Suppressor macrophage treated with lipopolysaccharide for 1 hour (primary cell): ENCODE results near the gene CADPS.

Experiments used
- DNase-seq, 3 donors: peaks; one replicate each; pipeline ENCODE4 v3.0.0-alpha.2; 2020 to 2022

The CADPS gene

GRCh38 chr3:62732183-62732904 lies 142.9 kb downstream of the CADPS start:
- DNase-seq: no peak

DNA sequence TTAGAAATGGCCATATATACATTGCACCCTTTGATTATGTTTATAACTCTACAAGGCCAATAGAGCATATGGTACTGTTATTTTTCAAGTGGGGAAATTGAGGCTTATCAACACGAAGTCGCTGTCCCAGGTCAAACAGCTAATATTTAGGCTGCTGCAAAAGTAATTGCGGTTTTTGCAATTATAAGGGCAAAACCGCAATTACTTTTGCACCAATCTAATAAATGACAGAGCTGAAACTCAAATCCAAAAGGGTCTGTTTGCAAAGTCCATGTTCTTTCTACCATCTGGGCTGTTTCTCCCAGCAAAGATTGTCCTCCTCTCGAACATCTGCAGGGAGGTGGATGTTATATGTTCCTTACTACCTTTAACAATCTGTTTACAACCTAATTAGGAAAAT lies 147.2 kb downstream of the CADPS start:
- no peak for DNase-seq

DNA sequence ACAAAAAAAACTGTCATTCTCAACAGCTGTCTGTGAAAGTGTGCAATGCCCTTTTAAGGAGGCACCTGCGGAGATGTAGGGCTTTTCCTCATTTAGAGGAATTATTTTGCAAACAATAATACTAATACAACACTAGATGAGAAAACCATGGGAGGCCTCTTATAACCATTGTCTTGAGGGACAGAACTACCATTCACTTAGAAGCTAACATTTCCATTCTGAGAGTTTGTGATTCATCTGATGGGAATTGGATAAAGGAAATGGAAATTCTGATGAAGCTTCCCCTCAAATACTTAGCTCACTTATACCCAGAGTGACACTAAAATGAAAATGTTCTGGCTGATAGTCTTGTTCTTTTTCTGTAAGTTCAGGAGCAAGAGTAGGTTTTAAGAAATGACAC lies 147.7 kb downstream of the CADPS start:
- no peak for DNase-seq

DNA sequence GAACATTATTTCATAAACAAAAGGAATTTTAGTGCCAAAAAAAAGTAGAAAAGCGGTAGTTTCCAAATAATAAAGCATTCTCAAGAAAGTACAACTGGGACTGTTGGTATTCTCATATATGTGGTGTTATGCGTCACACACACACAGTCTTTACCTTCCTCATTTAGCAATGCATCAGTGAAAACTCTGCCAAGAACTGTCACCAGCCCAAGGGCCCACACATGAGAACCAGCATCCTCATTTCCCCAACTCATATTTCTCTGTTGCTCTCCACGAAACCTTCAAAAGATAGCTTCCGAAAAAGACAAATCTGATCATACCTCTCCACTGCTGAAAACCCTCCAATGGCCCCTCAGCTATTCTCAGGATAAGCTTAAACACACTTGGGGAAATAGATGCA lies 150.7 kb downstream of the CADPS start:
- no peak for DNase-seq

GRCh38 chr3:62723914-62724217 lies 151.3 kb downstream of the CADPS start:
- no peak for DNase-seq

DNA sequence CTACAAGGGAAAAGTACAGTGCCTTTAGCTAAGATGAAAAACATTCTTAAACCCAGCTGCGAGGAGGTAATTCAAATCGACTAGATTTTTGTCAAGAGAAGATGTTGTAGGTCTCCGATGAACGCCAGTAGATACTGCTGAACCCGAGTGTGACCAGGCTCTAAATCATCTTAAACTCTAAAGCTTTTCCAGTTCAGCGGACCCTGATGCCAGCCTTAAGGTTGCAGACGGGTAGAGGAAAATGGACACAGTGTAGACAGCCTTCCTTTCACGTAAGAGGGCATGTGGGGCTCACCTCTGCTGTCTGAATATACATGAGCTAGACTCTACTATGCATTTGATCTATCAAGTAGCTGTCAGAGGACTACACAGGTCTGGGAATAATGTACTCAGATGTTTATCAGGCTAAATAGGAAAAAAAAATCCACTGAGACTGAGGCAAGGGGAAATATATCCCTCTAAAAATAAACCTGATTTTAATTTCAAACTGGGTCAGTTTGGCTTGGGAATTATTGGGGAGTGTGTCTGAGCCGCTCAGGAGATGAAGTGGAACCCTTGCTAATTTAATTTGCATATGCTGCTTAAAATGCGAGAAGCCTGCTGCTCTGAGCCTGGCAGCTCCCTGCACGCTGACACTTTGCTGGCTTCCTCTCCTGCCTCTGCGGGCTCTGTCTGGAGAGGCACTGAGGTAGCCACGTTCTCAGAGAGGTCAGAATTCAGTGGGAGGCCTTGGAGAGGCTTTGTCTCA lies 151.9 kb downstream of the CADPS start:
- no peak for DNase-seq

DNA sequence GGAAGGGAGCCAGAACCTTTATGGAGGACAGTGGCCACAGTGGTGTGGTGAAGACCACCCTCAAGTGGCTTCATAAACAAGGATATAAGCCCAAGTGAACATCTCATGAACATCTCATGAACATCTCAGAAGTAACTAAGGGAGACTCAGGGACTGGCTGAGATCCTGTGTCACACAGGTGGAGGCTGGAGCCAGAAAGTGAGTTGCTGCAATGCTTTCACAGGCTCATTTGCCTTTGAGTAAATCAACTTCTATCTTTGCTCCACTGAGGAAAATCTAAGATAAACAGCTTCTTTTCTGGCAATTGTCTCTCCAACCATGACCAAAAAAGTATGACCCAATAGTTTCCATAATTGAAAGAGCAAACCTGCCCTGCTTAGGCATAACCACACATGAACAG lies 152.9 kb downstream of the CADPS start:
- no peak for DNase-seq

DNA sequence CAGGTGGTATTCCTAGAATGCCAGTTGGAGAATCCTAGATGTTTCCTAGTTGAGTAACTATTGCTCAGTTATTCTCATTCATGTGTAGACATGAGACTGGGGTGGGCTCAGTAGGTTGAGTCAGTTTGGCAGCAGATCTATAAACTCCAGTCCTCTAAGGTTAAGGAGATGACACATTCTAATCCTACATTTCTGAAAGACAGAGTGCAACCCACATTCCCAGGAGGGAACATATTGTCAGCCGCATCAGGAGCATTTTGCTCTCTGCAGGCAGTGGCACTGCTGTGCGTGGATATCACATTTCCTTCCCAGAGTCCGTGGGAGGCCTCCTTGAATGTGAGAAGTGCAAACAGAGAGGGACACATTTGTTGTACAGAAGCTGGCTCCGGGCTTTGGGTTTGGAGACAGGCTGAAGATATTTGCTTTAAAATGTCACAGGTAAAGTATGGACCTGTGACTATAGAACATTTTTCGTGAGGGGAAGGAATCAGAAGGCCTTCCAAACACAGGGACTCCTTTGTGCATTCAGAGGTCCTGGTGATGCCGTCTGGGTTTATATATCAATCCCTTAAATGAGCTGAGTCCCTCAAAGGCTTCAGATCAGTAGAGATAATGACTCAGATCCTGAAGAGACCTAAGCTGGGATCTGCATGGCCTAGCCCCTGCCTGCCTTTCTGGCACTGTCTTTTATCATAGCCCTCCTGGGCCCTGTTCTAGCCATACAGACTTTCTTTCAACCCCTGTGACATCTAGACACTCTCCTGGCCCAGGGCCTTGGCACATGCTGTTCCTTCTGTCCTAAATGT lies 156.5 kb downstream of the CADPS start:
- no peak for DNase-seq

DNA sequence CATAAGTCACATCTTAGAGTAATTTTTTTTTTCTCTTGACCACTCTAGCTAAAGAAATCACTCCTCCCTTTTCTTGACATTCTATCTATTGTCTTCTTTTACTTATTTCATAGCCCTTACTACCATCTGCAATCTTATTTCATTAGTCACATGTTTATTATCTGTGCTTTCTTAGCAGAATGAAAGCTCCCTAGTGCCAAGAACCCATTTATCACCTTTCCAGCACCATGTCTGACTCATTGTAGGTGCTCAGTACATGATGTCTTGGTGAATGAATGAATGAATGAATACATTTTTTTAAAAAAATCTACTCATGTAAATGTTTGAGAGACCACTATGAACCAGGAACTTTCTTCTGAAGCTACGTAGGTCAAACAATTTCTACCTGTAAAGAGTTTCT lies 157.2 kb downstream of the CADPS start:
- no peak for DNase-seq

DNA sequence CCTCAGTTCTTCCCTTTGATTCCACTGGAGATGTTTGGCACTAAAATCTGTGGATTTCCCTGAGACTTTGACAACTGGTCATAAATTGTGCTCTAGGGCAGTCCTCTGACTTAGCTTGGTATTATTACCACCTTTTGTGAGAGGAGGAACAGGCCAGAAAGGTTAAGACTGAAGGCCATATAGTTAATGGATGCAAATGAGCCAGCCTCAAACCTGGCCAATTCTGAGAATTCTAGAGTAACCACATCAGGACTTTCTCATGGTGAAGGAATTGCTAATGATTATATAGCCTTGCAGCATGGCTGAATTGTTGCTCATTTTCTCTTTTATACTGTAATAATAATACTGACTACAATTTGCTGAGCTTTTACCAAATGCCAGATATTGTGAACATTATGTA lies 162.5 kb downstream of the CADPS start:
- no peak for DNase-seq

- DNase-seq: no peak
Observed at GRCh38 chr3:62710751-62711150, 164.5 kb downstream of the CADPS start.

DNA sequence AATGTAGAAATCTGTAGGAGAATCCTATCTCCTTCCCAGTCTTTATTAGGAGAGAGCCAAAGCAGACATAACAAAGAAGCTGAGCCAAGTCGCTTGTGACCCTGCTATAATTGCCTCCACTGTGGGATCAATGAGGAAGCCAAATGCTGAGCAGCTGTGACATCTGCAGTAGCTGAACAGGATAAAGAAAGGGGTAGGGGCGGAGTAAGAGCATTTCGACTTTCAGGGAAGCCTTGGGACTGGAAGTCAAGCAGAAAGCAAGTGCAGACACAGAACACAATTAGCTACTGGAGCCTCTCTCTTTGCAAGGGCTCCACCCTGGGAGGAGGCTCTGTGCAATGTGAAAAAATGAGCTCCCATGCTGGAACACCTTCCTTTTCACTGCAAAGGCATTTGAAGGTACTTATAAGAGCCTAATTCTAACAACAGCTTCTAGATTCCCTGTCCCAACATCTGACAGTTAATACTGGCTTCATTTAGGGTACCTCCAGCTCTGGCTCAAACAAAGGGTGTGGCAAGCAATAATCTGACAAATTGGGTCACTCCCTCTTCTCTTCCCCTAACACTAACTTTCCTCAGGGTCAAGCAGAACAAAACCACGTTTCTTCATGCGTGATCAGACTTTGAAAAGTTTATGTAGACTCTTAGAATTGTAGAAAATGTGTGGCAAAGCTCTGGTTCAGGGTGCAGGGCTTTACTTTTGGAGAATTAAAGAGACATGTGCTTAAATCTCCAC lies 166.4 kb downstream of the CADPS start:
- DNase-seq: no peak

DNA sequence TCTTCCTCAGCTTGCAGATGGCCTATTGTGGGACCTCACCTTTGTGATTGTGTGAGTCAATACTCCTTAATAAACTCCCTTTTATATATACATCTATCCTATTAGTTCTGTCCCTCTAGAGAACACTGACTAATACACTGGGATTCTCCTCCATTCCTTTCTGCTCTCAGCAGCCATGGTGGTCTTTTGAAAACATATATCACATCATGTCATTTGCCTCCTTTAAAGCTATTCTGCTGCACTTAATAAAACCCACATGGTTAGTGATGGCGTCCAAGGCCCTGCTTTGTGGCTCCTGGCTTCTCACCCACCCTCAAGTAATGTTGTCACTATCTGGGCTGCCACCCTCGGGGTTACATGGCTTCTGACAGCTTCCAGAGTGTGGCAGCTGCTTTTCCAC lies 169.5 kb downstream of the CADPS start:
- no peak for DNase-seq

- DNase-seq: no peak
Observed at GRCh38 chr3:62703451-62704167, 171.6 kb downstream of the CADPS start.

DNA sequence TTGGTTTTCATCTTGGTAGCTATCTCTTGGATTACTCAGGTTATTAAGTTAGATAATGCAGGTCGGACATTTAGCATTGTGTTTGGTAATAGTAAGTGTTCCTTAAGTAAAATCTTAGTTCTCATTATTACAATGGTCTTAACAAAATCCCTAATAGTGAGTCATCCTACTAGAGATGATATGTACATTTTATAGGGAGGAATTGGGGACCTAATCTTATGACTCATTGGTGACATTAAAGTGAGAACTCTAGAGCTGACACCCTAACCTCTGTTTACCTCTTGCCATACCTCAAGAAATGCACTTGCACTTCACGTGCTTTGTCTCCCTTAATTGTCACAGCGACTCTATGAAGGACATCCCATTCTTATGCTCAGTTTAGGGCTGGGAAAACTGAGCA lies 174.9 kb downstream of the CADPS start:
- no peak for DNase-seq

GRCh38 chr3:62699728-62700127 lies 175.5 kb downstream of the CADPS start:
- no peak for DNase-seq

GRCh38 chr3:62696011-62696410 lies 179.2 kb downstream of the CADPS start:
- DNase-seq: no peak

DNA sequence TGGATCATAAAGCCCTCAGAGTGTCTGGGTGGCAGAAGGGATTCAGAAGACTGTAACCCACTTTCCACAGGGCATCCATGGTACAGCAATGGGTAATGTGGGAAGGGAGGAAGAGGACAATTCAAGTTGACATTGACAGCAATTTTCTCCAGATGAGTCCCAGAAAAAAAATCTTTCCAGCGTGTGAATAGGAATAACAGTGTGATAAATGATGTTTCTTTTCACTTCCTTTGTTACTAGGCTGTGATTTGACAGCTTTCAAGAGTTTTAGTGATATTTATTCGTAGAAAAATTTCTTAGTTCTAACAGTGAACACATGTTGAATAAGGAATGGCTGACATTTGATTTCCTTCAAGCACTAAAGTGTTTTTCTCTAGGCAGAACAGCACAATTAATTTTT lies 186.4 kb downstream of the CADPS start:
- DNase-seq: no peak

- no peak for DNase-seq
Observed at GRCh38 chr3:62688050-62688449, 187.2 kb downstream of the CADPS start.

GRCh38 chr3:62686503-62687294 lies 188.5 kb downstream of the CADPS start:
- no peak for DNase-seq

DNA sequence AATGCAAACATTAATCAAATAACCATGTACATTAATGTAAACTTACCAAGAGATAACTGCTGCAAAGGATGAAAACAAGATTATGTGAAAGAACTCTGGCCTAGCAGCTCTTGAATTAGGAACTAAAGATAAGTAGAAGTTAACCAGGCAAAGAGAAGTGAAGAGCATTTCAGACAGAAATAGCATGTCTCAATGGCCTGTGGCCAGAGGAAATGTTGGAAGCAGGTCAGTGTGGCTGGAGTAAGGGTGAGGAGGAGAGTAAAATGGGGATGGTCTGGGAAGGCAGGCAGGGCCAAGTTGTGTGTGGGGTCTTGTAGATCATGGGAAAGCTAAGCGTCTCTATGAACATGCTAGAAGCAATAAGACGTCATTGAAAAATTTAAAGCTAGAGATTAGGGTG lies 192.4 kb downstream of the CADPS start:
- no peak for DNase-seq

DNA sequence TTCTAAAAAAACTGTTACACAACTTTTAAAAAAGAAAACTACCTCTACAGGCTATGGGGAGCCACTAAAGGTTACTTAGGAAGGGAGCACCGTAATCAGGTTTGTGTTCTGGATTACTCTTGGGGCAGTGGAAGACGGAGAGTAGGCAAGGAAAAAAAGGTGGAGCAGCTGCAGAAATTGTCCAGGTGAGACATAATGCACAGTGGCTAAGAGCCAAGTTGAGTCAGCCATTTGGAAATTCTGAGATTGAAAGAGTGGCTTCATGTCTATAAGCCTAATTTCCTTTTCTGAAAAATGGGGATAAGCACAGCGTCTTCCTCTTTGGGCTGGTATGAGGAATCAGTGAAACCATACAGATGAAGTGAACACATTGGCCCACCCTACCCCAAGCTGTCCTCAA lies 195.2 kb downstream of the CADPS start:
- no peak for DNase-seq
